HG03460 (cell line): ENCODE measurements around the gene UBAP2.

Experiments used
- ATAC-seq: cut with Tn5 transposase; IDR thresholded peaks from one replicate; pipeline ENCODE4 v1.9.1; 2021; ENCODE audit not compliant: unreplicated experiment

Gene UBAP2

GRCh38 chr9:33924978-33925797 lies 123.5 kb downstream of the UBAP2 start:
- ATAC-seq, result no peak

- ATAC-seq, result no peak
Measured at GRCh38 chr9:33923998-33924701, 124.5 kb downstream of the UBAP2 start.

- ATAC-seq, result no peak
Measured at GRCh38 chr9:33923079-33923478, 125.6 kb downstream of the UBAP2 start.

GRCh38 chr9:33921967-33922895 lies 126.5 kb downstream of the UBAP2 start:
- no peak for ATAC-seq

- no peak for ATAC-seq
Measured at GRCh38 chr9:33919276-33919897, 129.3 kb downstream of the UBAP2 start.

- no peak for ATAC-seq
Measured at GRCh38 chr9:33917036-33917435, 131.7 kb downstream of the UBAP2 start.

GRCh38 chr9:33914887-33915628 lies 133.6 kb downstream of the UBAP2 start:
- no peak for ATAC-seq

GRCh38 chr9:33913541-33913940 lies 135.1 kb downstream of the UBAP2 start:
- no peak for ATAC-seq

- ATAC-seq, result no peak
Measured at GRCh38 chr9:33908749-33909148, 139.9 kb downstream of the UBAP2 start.

GRCh38 chr9:33908114-33908513 lies 140.6 kb downstream of the UBAP2 start:
- no peak for ATAC-seq

GRCh38 chr9:33907347-33907746 lies 141.3 kb downstream of the UBAP2 start:
- ATAC-seq, result no peak

- ATAC-seq, result no peak
Measured at GRCh38 chr9:33906769-33907168, 141.9 kb downstream of the UBAP2 start.

- no peak for ATAC-seq
Measured at GRCh38 chr9:33905137-33905536, 143.6 kb downstream of the UBAP2 start.

GRCh38 chr9:33903157-33903780 lies 145.4 kb downstream of the UBAP2 start:
- no peak for ATAC-seq

GRCh38 chr9:33894316-33894715 lies 154.4 kb downstream of the UBAP2 start:
- ATAC-seq, result no peak

GRCh38 chr9:33893861-33894260 lies 154.8 kb downstream of the UBAP2 start:
- ATAC-seq, result no peak

- ATAC-seq, result no peak
Measured at GRCh38 chr9:33885948-33886347, 162.7 kb downstream of the UBAP2 start.

- ATAC-seq, result no peak
Measured at GRCh38 chr9:33884856-33885701, 163.6 kb downstream of the UBAP2 start.

- no peak for ATAC-seq
Measured at GRCh38 chr9:33881635-33882034, 167.1 kb downstream of the UBAP2 start.
